ENCODE results near the gene LRFN2.

Gene LRFN2

DNA sequence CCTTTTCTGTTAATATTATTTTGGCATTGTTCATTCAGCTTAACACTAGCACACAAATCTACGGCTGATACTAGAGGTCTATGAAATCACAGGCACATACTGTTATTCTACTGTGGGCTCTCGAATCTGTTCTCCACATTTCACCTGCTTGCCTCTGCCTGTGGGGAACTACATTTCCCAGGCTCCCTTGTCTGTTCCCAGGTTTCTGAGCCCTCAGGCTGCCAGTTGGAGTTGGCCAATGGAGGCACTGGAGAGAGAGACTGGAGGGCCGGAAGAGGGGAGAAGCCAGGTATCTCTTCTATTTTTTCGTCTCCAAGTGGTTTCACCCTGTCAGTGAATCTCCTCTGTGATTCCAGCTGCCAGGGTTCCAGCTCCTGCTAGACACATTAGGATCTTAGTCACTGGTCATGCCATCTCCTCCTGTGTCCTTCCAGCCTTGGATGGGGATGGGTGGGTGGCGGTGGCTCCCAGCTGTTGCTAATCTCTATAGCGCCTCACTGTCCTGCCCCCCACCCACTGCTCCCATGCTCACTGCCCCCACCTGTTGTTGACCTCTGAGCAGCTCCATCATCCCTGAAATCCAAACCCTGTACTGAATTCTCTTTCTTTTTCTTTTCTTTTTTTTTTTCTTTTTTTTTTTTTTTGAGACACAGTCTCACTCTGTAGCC lies 188.2 kb downstream of the LRFN2 start:
- DNase-seq (ENCODE audit: low spot score): no peak

DNA sequence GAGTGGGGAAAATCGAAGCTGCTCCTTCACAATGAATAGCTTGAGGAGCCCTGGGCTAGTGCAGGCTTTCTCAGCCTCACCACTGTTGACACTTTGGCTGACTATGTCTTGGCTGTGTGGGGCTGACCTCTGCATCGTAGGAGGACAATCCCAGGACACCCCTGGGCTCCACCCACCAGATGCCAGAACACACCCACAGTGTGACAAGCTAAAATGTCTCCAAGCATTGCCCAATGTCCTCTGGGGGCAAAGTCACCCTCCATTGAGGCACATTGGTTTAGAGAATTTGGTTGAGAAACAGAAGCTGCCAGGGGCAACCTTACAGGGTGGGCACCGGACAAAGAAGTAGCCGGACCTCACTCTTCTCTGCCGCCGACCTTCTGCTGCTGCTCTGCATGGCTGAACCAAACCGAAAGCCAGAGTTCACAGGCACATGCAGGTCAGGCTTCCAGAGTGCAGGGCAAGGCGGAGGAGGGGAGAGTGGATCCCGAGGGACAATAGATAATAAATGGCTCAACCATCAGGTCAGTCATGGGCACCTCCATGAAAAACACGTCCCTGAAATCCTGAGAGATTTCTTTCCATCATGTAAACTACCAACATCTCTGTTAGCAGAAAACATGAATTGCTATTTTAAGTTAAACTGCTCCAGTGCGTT lies 189.0 kb downstream of the LRFN2 start:
- DNase-seq (ENCODE audit: low spot score): no peak

DNA sequence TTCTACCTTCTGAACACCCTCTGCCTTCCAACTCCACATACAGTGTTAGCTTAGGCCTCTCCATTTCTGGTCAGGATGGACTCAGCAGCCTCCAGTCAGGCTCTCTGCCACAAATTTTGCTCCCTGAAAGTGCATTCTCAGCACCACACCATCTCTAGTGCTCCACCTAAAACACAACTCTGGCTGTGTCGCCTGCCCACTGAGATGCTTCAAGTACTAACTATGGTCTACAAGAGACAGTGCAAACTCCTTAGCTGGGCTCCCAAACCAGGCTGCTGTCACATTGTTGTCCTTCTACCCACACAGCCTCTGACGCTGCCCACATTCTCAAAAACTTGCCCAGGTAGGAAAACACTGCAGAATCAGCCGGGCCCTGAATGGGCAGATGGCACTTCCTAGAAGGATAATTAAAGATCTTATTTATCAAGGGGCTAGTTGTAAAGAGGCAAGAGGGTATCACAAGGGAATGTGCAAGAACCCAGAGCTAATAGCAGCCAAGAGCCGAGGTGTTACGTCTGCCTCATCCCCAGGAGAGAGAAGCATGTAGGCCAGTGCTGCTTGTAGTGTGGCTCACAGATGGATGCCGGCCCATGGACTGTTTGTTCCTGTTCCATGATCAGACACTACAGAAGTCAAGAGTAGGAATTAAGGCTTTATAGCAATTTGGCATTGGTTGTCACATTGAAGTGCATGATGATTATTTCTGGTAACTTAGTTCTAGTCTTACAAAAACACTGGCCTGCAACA lies 189.7 kb downstream of the LRFN2 start:
- DNase-seq (ENCODE audit: low spot score): no peak

GRCh38 chr6:40395698-40396076 lies 191.5 kb downstream of the LRFN2 start:
- no peak for DNase-seq (ENCODE audit: low spot score)

DNA sequence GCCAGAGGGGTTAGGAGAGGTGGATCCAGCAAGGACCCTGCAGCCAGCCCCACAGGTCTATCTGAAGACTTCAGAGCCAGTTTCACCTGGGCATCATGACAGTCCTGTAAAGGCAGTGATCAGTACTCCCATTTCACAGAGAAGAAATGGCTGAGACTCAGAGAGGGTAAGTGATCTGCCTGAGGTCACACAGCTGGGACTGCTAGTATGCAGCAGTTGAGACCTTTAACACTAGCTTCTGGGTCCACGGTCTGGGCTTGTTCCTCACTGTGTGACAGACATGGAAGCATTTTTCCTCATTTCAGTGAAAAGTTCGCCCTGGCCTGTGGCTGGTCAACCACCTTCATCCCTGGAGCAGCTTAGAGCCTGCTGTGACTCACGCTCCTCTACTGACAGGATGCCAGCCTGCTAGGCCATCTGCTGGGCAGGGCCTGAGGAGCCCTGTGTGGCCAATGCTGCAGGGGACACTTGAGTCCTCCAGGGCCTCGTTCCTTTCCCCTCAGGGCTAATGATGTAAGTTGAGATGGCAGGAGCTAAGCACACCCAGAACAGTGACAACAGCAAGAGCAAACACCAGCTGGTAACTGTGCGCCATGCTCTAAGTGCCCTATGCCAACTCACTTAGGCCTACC lies 192.0 kb downstream of the LRFN2 start:
- DNase-seq (ENCODE audit: low spot score): no peak

DNA sequence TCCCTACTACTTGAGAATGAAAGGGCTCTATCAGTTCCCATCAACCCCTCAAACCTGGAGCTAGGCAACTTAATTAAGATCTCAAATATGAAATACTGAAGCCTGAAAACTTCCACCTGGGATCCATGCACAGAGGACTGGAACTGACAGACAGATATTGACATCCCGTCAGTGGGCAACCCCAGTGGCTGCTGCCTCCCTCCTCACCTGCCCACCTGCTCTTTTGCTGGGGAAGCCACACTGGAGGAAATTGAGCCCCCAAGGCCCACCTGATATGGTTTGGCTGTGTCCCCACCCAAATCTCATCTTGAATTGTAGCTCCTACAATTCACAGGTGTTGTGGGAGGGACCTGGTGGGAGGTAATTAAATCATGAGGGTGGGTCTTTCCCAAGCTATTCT lies 192.8 kb downstream of the LRFN2 start:
- no peak for DNase-seq (ENCODE audit: low spot score)

DNA sequence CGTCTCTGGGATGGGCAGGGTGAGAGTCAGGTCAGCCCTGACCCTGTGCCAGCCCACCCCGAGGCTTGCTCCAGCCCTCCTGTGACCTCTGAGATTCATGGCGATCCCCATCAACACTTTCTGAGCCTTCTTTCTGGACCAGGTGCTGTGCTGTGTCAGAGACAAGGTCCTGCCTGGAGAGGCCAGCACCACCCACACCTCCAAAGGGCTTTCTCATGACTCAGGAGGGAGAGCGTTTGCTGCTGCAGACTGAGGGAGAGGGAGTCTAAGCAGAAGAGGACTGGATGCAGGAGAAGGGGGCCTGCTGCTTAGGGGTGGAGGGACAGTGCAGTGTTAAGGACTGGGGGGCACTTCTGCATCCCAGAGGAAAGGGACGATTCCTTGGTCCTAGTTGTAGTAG lies 193.5 kb downstream of the LRFN2 start:
- DNase-seq (ENCODE audit: low spot score): no peak

DNA sequence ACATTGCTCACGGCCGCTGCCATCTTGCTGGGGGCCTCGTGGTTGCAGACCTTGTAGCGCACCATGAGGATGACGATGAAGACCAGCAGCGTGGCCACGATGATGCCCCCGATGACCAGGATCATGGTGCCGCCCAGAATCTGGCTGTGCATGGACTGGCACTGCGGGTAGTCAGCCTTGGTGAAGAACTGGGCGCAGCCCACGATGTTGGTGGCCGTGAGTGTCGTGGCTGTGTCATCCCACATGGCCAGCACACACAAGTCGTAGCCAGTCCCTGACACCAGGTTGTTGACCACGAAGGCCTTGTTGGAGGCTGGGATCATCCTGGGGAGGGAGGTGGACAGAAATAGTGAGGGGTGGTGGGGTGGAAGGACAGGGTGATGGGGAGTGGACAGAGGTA lies 194.6 kb downstream of the LRFN2 start:
- DNase-seq (ENCODE audit: low spot score): no peak

DNA sequence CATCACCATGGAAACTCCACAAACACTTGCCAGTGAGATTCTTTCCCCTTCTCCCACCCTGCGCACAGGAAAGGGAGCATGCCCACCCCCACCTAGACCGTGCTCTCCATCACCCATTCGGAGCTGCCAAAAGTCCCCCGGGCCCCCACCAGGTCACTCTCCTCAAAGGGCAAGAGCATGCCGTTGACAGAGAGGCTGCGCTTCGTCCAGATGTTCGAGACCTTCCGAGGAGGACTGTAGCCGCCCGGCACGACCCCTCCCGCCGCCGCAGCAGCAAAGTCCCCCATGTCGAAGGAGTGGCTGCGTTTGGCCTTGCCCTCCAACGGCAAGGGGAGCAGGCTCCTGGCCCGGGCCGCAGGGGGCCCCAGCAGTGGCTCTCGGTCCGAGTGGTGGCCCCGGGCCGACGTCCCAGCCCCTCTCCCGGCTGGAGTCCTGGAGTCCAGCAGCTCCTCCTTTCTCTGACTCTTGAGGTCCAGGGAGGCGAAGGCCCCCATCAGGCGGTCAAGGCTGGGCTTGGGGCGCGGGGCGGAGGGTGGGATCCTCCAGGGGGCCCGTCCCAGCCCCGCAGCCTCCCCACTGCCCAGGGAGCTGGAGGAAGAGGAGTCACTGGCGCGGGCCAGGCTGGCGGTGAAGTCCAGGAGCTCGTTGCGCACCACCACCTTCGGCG lies 195.2 kb downstream of the LRFN2 start:
- DNase-seq (ENCODE audit: low spot score): no peak

DNA sequence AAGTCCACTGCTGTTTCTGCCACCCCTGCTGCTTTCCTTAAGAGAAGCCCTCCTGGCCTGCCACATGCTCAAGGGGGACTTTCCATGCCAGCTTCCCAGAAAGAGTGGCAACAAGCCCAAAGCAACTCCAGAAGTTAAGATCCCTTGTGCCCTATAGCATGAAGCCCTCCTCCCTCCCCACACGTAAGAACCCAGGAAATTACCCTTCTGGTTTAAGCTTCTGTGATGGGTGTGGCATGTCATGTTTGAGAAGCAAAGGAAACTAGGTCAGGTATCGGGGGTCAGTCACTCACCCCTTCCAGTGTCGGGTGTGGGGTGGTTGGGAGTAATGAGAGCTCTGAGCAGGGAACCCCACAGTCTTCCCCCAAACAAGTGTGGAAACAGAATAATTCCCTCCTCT lies 196.1 kb downstream of the LRFN2 start:
- no peak for DNase-seq (ENCODE audit: low spot score)

DNA sequence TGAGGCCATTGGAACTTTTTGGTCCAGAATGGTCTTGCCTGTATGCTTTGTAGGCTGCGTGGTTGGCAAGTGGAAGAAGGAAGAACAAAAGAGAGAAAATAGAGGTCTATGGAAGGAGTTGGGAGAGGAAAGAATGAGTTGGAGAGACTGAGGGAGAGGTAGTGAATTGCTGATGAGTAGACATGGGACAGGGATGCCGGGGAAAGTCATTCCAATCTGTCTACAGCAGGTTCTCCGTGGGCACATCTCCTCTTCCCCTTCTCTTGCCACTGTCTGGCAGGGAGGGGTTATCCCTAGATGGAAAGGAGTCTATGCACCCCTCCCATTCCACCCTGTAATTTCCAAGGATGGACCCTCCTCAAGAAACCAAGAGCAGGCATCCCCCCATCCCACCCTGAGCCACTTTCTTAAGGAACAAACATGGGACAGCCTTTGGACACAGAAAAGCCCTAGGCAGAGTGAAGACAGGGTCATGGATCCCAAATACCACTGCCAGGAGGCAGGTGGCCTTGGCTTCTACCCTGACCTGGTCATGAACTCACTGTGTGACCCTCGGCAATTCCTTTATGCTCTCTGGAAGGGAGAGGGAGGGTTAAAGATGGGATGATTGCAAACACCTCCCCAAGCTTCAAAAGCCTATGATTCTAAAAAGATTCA lies 196.9 kb downstream of the LRFN2 start:
- no peak for DNase-seq (ENCODE audit: low spot score)

- DNase-seq (ENCODE audit: low spot score): no peak
Measured at GRCh38 chr6:40389254-40389653, 197.9 kb downstream of the LRFN2 start.

- no peak for DNase-seq (ENCODE audit: low spot score)
Measured at GRCh38 chr6:40387871-40388264, 199.3 kb downstream of the LRFN2 start.

GRCh38 chr6:40387127-40387870 lies 199.9 kb downstream of the LRFN2 start:
- DNase-seq (ENCODE audit: low spot score): no peak

- no peak for DNase-seq (ENCODE audit: low spot score)
Measured at GRCh38 chr6:40386200-40386599, 201.0 kb downstream of the LRFN2 start.

DNA sequence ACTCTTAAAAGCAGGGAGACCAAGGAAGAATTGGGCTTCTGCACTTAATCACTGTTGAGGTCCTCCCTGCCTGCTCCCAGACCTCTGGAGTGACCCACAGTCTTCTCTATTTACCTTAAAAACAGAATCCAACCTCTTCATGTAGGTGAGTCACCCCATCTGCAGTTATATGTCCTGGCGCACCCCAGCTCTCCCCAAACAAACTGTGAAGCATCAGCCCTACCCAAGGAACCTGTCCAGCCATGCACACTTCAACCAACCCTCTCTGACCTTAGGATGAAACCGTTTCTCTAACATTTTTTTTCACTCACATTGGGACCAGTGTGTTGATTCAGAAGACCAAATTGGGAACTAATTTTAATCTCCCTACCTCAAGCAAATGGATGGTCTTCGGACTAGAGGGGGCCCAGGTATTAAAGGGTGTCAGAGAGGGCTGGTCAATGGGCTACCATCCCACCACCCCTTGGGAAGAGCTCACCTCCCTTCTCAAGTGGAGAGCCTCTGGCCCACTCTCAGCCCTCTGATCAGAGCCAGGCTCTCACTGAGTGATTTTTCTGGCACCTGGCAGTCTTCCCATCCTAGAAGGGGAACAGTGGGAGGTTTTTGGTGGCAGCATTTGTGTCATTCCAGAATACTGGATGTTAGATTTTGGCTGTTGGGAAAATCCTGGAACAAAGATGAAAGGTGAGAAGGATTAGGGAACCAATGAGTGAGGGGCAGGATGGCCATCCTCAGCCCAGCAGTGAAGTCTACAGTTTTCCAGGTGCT lies 203.6 kb downstream of the LRFN2 start:
- no peak for DNase-seq (ENCODE audit: low spot score)

- DNase-seq (ENCODE audit: low spot score): no peak
Measured at GRCh38 chr6:40380271-40380670, 206.9 kb downstream of the LRFN2 start.

GRCh38 chr6:40379811-40380210 lies 207.4 kb downstream of the LRFN2 start:
- no peak for DNase-seq (ENCODE audit: low spot score)

DNA sequence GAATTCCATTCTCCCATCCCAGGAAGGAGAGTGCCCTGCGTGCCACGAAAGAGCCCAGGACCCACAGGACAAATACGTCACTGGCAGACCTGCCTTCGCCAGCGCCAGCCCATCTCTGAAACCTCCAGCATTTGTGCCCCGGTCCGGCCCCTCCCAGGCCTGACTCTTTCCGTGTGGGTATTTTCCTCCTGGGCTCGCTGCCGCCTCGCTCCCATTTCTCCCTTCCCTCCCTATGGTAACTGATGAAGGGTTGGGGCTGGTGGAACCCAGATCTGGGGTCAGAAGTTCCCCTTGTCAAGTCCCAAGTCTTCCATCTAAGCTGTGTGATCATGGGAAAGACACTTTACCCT lies 208.5 kb downstream of the LRFN2 start:
- DNase-seq (ENCODE audit: low spot score): no peak

- DNase-seq (ENCODE audit: low spot score): no peak
Measured at GRCh38 chr6:40378071-40378724, 209.0 kb downstream of the LRFN2 start.

Measured in HuH-7 (cell line).